ENCODE results near the gene SAMD11.

GRCh38 chr1:908661-909060 is 15.1 kb upstream of the SAMD11 start:
- TF ChIP-seq CTCF (IDR thresholded peaks at IDR 0.05 in 2 of 3, conservative IDR thresholded peaks at IDR 0.05 in 1 of 3; ENCODE audit: control insufficient read depth in 2 of 3, extremely low read depth in 1 of 3, insufficient read depth in 1 of 3, low read depth in 3 of 3, low read length in 3 of 3), result no peak
- no peak for TF ChIP-seq BCL11A (IDR thresholded peaks at IDR 0.05; ENCODE audit: low read depth, low read length)
